HTR-8/SVneo (cell line): ENCODE data around the gene MAPK8.

Experiments used
- DNase-seq: peaks from one replicate; pipeline ENCODE4 v3.0.0; 2011; ENCODE audit warnings: low spot score, mixed read lengths; ENCODE audit not compliant: insufficient read length
- FAIRE-seq: peaks from 2 replicates; lab custom pipeline; 2011; peaks lifted over from hg19 to GRCh38; lab: Jason Lieb, UNC

MAPK8 gene

GRCh38 chr10:48290286-48290685 is 16.2 kb upstream of the MAPK8 start:
- DNase-seq: no peak
- no peak for FAIRE-seq

- no peak for FAIRE-seq
Observed at GRCh38 chr10:48291190-48291589, 15.3 kb upstream of the MAPK8 start.

GRCh38 chr10:48292616-48293015 is 13.9 kb upstream of the MAPK8 start:
- DNase-seq (no peak), FAIRE-seq (no peak)

More at GRCh38 chr10:48291190-48291589, 15.3 kb upstream of the MAPK8 start:
- no peak for DNase-seq

GRCh38 chr10:48294431-48294830 is 12.0 kb upstream of the MAPK8 start:
- DNase-seq: no peak
- no peak for FAIRE-seq

GRCh38 chr10:48296576-48297098 is 9.8 kb upstream of the MAPK8 start:
- DNase-seq (no peak), FAIRE-seq (no peak)

- no peak for FAIRE-seq
- no peak for DNase-seq
Observed at GRCh38 chr10:48299066-48299465, 7.4 kb upstream of the MAPK8 start.

GRCh38 chr10:48299692-48300091 is 6.8 kb upstream of the MAPK8 start:
- DNase-seq: no peak
- FAIRE-seq: no peak

GRCh38 chr10:48300556-48300955 is 5.9 kb upstream of the MAPK8 start:
- DNase-seq: no peak
- FAIRE-seq: no peak

GRCh38 chr10:48302515-48303476 is 3.7 kb upstream of the MAPK8 start:
- no peak for DNase-seq
- no peak for FAIRE-seq

- DNase-seq (no peak), FAIRE-seq (no peak)
Observed at GRCh38 chr10:48305905-48306264, 592 bp upstream of the MAPK8 start.

GRCh38 chr10:48306870-48307710 is 613 bp downstream of the MAPK8 start:
- FAIRE-seq: no peak
- DNase-seq: peak; percentile 30

GRCh38 chr10:48307711-48308018 is 1.2 kb downstream of the MAPK8 start:
- no peak for FAIRE-seq
- DNase-seq: no peak

GRCh38 chr10:48309711-48310226 is 3.3 kb downstream of the MAPK8 start:
- DNase-seq (peak; percentile 33), FAIRE-seq (no peak)

- DNase-seq (no peak), FAIRE-seq (no peak)
Observed at GRCh38 chr10:48314107-48314506, 7.6 kb downstream of the MAPK8 start.

- FAIRE-seq (no peak), DNase-seq (no peak)
Observed at GRCh38 chr10:48316236-48316635, 9.8 kb downstream of the MAPK8 start.

- DNase-seq (no peak), FAIRE-seq (no peak)
Observed at GRCh38 chr10:48317321-48317990, 11.0 kb downstream of the MAPK8 start.

- no peak for DNase-seq
- no peak for FAIRE-seq
Observed at GRCh38 chr10:48322017-48322416, 15.5 kb downstream of the MAPK8 start.

- no peak for FAIRE-seq
- DNase-seq: no peak
Observed at GRCh38 chr10:48324580-48324979, 18.1 kb downstream of the MAPK8 start.

GRCh38 chr10:48330269-48330668 is 23.8 kb downstream of the MAPK8 start:
- DNase-seq: no peak

GRCh38 chr10:48331436-48331835 is 25.0 kb downstream of the MAPK8 start:
- DNase-seq (no peak), FAIRE-seq (no peak)

More at GRCh38 chr10:48330269-48330668, 23.8 kb downstream of the MAPK8 start:
- FAIRE-seq: no peak
